ENCODE measurements around the gene CLSTN2.

The CLSTN2 gene

GRCh38 chr3:140568131-140568530 is 633.1 kb downstream of the CLSTN2 start:
- H3K4me3 Mint-ChIP-seq: no peak overlapping the region
- no peaks in the 10 kb centered on the region for H3K36me3 Mint-ChIP-seq (ENCODE audit: low read depth)
- DNase-seq: no peak
- peaks cover 9% of the 10 kb centered on the region for H3K4me1 Mint-ChIP-seq
- peaks cover 6% of the 10 kb centered on the region for H3K27me3 Mint-ChIP-seq (ENCODE audit: low read depth, poor library complexity)
- no peak overlapping the region for H3K27ac Mint-ChIP-seq
- H3K9me3 Mint-ChIP-seq: no peaks in the 10 kb centered on the region
- TF ChIP-seq, protein P1, sequence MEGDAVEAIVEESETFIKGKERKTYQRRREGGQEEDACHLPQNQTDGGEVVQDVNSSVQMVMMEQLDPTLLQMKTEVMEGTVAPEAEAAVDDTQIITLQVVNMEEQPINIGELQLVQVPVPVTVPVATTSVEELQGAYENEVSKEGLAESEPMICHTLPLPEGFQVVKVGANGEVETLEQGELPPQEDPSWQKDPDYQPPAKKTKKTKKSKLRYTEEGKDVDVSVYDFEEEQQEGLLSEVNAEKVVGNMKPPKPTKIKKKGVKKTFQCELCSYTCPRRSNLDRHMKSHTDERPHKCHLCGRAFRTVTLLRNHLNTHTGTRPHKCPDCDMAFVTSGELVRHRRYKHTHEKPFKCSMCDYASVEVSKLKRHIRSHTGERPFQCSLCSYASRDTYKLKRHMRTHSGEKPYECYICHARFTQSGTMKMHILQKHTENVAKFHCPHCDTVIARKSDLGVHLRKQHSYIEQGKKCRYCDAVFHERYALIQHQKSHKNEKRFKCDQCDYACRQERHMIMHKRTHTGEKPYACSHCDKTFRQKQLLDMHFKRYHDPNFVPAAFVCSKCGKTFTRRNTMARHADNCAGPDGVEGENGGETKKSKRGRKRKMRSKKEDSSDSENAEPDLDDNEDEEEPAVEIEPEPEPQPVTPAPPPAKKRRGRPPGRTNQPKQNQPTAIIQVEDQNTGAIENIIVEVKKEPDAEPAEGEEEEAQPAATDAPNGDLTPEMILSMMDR (IDR thresholded peaks at IDR 0.05): no peak

DNA sequence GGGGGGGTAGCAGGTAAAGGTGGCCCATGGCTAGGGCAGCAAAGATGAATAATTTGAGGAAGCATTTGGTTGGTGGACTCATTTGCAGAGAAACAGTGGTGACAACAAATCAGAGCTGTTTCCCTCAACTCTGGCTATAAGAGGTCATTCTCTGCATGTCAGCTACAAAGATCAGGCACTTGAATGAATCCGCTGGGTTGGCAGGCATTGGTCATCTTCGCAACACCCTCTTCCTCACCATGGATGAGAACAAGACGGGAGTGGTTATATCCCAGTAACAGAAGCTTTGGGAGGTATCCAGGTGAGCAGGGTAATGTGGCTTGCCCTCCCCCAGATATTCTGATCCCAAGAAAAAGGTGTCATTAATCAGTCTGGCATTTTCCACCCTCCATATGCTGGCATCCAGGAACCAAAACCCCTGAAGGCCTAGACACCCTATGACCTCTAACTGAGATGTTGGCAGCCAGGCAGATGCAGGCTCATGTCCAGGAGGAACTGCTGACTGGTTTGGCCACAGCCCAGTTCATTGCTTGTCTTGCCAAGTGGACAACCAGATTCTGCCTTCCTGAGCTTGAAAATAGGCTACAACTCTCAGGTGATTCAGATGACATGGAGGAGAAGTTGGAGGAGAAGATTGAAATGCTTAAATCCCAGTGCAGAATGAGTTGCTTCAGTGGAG is 634.0 kb downstream of the CLSTN2 start:
- Mint-ChIP-seq H3K4me1 (peaks cover 13% of the 10 kb centered on the region), H3K27ac (no peak overlapping the region), H3K4me3 (no peak overlapping the region), H3K27me3 (ENCODE audit: low read depth, poor library complexity) (peaks cover 3% of the 10 kb centered on the region), H3K9me3 (no peaks in the 10 kb centered on the region), H3K36me3 (ENCODE audit: low read depth) (no peaks in the 10 kb centered on the region)
- TF ChIP-seq, protein P1 (IDR thresholded peaks at IDR 0.05): no peak
- no peak for DNase-seq

- Mint-ChIP-seq H3K27ac (no peak overlapping the region), H3K27me3 (ENCODE audit: low read depth, poor library complexity) (peaks cover 4% of the 10 kb centered on the region), H3K9me3 (no peaks in the 10 kb centered on the region), H3K4me3 (no peak overlapping the region), H3K36me3 (ENCODE audit: low read depth) (no peaks in the 10 kb centered on the region), H3K4me1 (peaks cover 13% of the 10 kb centered on the region)
- no peak for DNase-seq
- TF ChIP-seq, protein P1 (IDR thresholded peaks at IDR 0.05): no peak
These were observed 635.6 kb downstream of the CLSTN2 start for GRCh38 chr3:140570602-140571001.

GRCh38 chr3:140571836-140572235 is 636.9 kb downstream of the CLSTN2 start:
- Mint-ChIP-seq H3K27me3 (ENCODE audit: low read depth, poor library complexity) (peaks cover 7% of the 10 kb centered on the region), H3K36me3 (ENCODE audit: low read depth) (no peaks in the 10 kb centered on the region), H3K4me1 (peaks cover 20% of the 10 kb centered on the region), H3K9me3 (no peaks in the 10 kb centered on the region), H3K4me3 (no peak overlapping the region), H3K27ac (no peak overlapping the region)
- TF ChIP-seq, protein P1 (IDR thresholded peaks at IDR 0.05): no peak
- DNase-seq: no peak

DNA sequence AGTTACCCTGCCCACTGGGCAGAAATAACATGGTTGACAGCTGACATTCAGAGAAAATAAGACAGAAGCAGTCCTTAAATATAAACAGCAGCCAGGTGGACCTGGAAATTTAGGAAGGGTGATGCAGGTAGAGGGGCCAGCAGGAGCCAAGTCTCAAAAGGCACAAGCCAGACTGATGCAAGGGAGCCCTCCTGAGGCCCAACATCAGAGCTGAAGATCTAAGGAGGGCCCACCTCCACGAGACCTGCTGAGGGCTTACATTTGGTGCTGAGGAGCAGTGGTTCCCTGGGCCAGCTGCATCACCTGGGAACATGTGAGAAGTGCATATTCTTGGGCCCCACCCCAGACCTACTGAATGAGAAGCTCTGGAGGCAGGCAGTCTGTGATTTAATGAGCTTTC is 637.3 kb downstream of the CLSTN2 start:
- Mint-ChIP-seq H3K27me3 (ENCODE audit: low read depth, poor library complexity) (peaks cover 10% of the 10 kb centered on the region), H3K9me3 (no peaks in the 10 kb centered on the region), H3K4me3 (no peak overlapping the region), H3K27ac (no peak overlapping the region), H3K36me3 (ENCODE audit: low read depth) (no peaks in the 10 kb centered on the region), H3K4me1 (peaks cover 20% of the 10 kb centered on the region)
- DNase-seq: no peak
- TF ChIP-seq, protein P1 (IDR thresholded peaks at IDR 0.05): no peak

DNA sequence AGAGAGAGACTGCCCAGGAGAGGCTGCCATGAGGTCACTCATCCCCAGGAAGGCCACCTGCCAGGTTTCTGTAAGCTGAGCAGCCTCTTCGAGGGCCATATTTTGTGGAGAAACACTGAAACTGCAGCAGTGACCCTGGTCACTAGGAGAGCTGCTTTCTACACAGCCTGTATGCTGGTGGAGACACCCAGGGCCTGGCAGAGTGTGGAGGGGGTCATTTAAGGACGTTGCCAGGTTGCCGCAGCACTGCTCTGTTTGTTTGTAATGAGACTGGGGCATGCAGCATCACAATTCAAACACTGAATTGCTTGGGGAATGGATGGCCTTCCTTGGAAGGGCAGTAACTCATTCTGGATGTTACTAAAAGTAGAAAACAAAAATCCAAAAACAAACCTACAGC is 638.0 kb downstream of the CLSTN2 start:
- peaks cover 20% of the 10 kb centered on the region for H3K4me1 Mint-ChIP-seq

More for the DNA sequence above, 638.0 kb downstream of the CLSTN2 start:
- Mint-ChIP-seq H3K27me3 (ENCODE audit: low read depth, poor library complexity) (peaks cover 11% of the 10 kb centered on the region), H3K36me3 (ENCODE audit: low read depth) (no peaks in the 10 kb centered on the region), H3K27ac (no peak overlapping the region), H3K9me3 (no peaks in the 10 kb centered on the region), H3K4me3 (no peak overlapping the region)
- TF ChIP-seq, protein P1 (IDR thresholded peaks at IDR 0.05): no peak
- DNase-seq: no peak

All from nephron progenitor cell (in vitro differentiated cells).